Right ventricle myocardium superior (tissue), 1 donor: ENCODE measurements around the gene SHISA9. TPM values are rescaled to one million over a fixed set of nuclear protein-coding genes. Genes with fewer than 3 reads are reported as not detected.

Source experiments
- ATAC-seq: fragments of 200-7000 bp; cut with Tn5 transposase; one replicate; pipeline ENCODE4 v1.9.1; 2020; ENCODE audit warnings: mild to moderate bottlenecking; ENCODE audit not compliant: poor library complexity
- DNase-seq: peaks from one replicate; pipeline ENCODE4 v3.0.0-alpha.2; 2020
- intact Hi-C: fragments of 100-400 bp; cut with DNase I; formaldehyde crosslinking; loops from one replicate; pipeline ENCODE4 v1.11.2; 2022
- total RNA-seq: library from RNA; stranded (reverse); fragmentation: NEBNext Ultra II Directional; extraction: Animal tissue kit (Norgen Biotek cat#: 25700); gene quantifications from one replicate; pipeline ENCODE4 v1.2.1, GENCODE V29; 2021
- donor health status: DM: no; HTN: yes; CAD: no; lungs with severe emphysema.

Gene SHISA9
- total RNA-seq, 1 donor from 2014 or later = 0.24 TPM

- intact Hi-C loops = no loop called here
- DNase-seq (no peak), ATAC-seq (no peak)
Measured at GRCh38 chr16:13181432-13181831, 280.0 kb downstream of the SHISA9 start.

- DNase-seq (no peak), ATAC-seq (no peak)
- intact Hi-C loops = no loop called here
Measured at GRCh38 chr16:13186813-13187212, 285.4 kb downstream of the SHISA9 start.

GRCh38 chr16:13189250-13189649 is 287.9 kb downstream of the SHISA9 start:
- ATAC-seq (no peak), DNase-seq (no peak)
- intact Hi-C loops = no loop called here

DNA sequence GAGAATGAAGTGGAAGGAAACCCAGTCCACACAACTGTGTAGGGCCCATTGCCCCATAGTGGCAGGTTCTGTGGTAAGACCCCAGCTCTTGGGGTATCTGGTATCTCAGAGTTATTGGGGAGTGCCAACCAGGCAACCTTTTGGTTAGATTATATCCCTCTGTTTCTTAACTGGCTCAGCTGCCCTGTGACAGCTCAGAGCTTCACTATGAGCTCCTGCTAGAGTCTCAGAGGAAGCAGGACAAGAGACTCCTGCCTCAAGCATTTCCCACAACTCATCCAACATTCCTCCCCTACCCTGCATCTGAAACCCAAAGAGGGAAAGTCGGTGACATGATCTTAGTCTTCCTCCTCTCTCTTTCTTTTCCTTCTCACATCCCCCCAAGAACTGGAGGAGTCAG is 292.3 kb downstream of the SHISA9 start:
- intact Hi-C loops = no loop called here
- no peak for ATAC-seq
- DNase-seq = no peak

DNA sequence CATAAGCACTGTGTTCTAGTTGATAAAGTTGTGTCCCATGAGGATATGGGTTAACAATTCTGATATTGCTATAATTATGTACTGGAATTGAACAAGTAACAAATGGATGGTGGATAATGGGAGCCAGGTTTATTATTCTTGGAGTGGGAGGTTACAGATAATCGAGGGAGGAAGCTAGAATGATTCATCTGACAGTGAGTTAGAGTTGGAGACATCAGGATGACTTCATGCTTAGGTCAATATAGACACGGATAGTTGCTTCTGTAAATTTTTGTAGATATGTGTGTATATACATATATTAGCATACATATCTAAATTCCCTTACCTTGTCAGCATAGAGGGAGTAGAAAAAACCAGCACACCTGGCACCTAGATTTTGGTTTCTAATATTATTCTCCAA is 293.4 kb downstream of the SHISA9 start:
- intact Hi-C loops = no loop called here
- no peak for ATAC-seq

DNA sequence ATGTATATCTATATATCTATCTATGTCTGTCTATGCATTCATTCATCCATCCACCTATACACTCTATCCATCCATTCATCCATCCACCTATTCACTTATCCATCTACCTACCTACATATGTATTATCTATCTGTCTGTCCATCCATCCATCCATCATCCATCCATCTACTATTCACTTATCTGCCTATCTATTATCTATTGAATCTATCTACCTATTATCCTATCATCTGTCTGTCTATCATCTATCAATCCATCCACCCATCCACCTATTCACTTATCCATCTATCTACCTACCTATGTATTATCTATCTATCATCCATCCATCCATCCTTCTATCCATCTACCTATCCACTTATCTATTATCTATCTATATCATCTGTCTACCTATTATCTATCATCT is 302.3 kb downstream of the SHISA9 start:
- ATAC-seq = no peak
- intact Hi-C loops = no loop called here
- no peak for DNase-seq

More for the DNA sequence above, 293.4 kb downstream of the SHISA9 start:
- DNase-seq = no peak

- intact Hi-C loops = no loop called here
- ATAC-seq = no peak
- no peak for DNase-seq
Measured at GRCh38 chr16:13205352-13205751, 304.0 kb downstream of the SHISA9 start.

DNA sequence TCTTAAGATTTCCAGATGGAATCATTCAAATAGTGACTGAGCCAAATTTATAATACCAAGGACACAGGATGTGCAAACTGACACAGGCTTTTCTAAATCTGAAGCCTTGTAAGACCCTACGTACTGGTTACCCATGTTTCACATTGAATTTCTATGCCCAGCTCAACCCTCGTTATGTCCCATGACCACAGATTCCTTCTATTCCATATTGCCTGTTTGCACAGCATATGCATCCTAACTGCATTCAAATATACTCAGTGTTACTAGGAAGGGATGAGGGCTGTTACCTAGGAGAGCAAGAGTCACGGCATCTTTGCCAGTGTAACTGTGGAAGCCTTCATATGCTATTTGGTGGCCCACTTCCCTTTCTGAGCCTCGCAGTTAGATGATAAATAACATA is 305.2 kb downstream of the SHISA9 start:
- ATAC-seq (no peak), DNase-seq (no peak)
- intact Hi-C loops = no loop called here

GRCh38 chr16:13207151-13207550 is 305.8 kb downstream of the SHISA9 start:
- ATAC-seq (no peak), DNase-seq (no peak)
- intact Hi-C loops = no loop called here

DNA sequence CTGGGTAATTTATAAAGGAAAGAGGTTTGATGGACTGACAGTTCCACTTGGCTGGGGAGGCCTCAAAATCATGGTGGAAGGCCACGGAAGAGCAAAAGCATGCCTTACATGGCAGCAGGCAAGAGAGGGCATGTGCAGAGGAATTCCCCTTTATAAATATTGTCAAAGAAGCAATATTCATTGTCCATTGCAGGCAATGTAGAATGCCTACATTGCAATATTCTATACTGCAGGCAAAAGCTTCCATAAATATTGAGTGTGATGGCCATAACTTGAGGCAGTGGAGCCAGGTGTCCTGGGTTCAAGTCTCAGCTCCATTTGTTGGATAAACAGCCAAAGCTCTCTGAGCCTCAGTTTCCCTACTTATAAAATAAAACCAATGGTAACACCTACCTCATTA is 322.3 kb downstream of the SHISA9 start:
- no peak for ATAC-seq
- no peak for DNase-seq
- intact Hi-C loops = no loop called here

DNA sequence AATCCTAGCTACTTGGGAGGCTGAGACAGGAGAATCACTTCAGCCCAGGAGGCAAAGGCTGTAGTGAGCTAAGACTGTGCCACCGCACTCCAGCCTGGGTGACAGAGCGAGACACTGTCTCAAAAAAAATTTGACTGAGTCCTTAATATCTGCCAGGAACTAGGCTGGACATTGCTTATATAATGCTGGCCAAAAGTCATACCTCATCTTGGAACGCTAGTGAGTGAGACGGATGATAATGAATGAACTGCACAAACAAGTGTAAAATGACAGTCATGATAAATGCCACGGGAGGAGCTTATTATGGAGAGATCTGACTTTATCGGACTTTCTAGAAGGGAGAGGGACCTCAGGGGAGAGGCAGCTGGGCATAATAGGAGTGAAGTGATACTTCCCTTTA is 327.6 kb downstream of the SHISA9 start:
- ATAC-seq = no peak
- DNase-seq = no peak
- intact Hi-C loops = no loop called here

GRCh38 chr16:13231365-13231764 is 330.0 kb downstream of the SHISA9 start:
- no peak for DNase-seq
- no peak for ATAC-seq
- intact Hi-C loops = no loop called here

GRCh38 chr16:13234999-13235398 is 333.6 kb downstream of the SHISA9 start:
- DNase-seq = no peak
- intact Hi-C loops = no loop called here
- ATAC-seq = no peak

DNA sequence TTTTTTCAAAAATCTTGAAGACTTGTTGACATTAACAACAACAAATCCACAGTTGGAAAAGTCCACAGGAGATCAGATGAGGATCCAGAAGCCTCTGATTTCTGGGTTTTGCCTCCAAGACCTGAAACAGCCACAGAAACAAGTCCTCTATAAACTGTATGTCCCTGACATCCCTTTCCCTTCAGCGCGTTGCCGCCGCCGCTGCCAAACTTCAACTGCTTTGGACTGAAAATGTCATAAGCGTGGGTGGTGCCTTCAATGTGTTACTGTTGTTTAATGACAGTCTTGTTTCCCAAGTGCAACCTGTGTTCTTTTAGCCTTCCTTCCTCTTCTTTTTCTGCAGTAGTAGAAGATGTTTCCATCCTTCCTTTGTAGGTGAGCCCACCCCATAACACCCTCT is 334.9 kb downstream of the SHISA9 start:
- no peak for DNase-seq
- intact Hi-C loops = no loop called here
- ATAC-seq = no peak

DNA sequence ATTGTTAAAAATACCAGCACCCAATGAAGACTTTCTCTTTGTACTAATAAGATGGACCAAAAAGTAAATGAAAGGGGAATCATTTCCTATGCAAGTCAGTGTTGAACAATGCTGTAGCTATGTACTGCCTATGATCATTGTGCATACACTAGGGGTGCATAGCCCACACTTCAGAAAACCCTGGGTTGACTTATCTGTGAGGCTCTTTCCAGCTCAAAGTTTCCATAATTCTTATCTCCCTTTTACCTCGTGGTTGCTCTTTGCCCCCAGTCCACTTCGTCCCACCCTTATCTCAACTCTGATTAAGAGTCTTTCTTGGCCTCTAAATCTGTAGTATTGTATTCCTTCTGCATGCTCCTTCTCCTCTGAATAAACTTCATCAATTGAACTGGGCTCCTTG is 336.8 kb downstream of the SHISA9 start:
- intact Hi-C loops = no loop called here
- ATAC-seq (no peak), DNase-seq (no peak)

DNA sequence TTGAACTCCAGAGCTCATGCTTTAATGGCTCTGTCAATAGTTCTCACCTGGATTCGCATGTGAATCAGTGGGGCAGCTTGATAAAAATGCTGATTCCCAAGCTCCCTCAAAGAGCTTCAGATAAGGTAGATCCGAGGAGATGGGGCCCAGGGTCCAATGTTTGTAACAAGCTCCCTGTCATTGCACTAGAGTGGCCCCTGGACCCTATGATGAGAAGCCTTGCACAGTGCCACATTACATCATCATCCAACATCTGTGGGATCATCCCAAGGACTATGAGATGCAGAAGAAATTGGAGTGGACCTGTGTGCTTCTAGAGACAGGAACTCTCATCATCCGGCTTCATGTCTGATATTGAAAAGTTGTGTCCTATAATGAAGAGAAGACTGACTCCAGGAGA is 340.8 kb downstream of the SHISA9 start:
- ATAC-seq (no peak), DNase-seq (no peak)
- intact Hi-C loops = loop anchor here (10.0 kb wide), 1 partner anchor 77 kb away; no protein-coding TSS in a partner anchor

- intact Hi-C loops = loop anchor here (10.0 kb wide), 1 partner anchor 80 kb away; no protein-coding TSS in a partner anchor
- DNase-seq (no peak), ATAC-seq (no peak)
Measured at GRCh38 chr16:13244770-13245169, 343.4 kb downstream of the SHISA9 start.

DNA sequence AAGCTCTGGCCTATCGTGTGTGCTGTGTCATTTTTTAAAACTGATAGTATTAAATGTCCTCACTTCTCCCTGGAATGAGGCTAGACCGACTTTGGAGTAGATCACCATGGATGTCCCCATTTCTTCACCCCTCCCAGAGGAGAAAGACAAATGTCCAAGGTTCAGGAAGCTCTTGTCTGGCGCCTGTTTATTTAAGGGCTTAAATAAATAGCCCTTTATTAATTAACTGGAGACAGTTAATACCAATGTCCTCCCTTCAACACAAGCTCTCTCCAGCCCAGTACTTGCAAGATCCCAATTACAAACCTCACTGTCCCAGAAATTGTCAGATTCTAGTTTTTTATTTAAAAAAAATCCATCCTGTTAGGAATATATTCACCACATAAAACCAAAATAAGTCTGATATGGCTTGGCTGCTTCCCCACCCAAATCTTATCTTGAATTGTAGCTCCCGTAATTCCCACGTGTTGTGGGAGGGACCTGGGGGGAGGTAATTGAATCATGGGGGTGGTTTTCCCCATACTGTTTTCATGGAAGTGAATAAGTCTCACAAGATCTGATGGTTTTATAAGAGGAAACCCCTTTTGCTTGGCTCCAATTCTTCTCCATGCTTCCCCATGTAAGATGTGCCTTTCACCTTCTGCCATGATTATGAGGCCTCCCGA is 344.4 kb downstream of the SHISA9 start:
- ATAC-seq (no peak), DNase-seq (no peak)
- intact Hi-C loops = loop anchor here (10.0 kb wide), 1 partner anchor 81 kb away; no protein-coding TSS in a partner anchor

DNA sequence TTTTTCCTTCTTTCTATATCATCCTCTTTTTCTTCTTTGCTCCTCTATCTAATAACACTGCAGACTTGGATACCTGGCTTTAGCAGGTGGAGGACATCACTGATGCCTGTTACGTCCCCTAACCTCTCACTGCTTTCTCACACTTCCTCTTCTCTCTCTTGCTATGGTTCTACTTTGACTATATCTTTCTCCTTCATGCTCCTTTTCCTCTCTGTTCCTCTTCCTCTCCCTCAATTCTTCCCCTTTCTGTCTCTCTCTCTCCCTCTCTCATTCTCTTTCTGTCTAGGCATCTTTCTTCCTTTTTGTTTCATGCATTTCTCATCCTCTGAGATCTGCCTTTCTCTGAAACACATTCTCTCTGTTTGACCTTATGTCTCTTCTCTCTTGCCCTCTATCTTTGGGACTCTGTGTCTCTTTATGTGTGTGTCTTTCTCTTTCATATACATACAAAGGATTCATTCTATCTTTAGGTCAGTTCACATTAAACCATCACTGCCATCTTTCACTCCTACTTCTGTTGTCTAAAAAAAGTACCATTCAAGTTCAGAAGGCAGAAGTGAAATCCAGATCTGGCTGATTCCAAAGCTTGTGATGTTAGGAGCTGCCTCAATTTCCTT is 353.7 kb downstream of the SHISA9 start:
- DNase-seq = no peak
- intact Hi-C loops = no loop called here
- ATAC-seq = no peak

- DNase-seq (no peak), ATAC-seq (no peak)
- intact Hi-C loops = no loop called here
Measured at GRCh38 chr16:13262270-13263090, 361.1 kb downstream of the SHISA9 start.
